HEK293T (cell line): ENCODE measurements around the gene BBS5.

Experiments
- ELF4 ChIP-seq: fragments of 450-650 bp; IDR thresholded peaks from 2 replicates; pipeline ENCODE4 v1.6.1; 2017; ENCODE audit warnings: antibody characterized with exemption
- FOXM1 ChIP-seq: fragments of 450-650 bp; IDR thresholded peaks from 2 replicates; pipeline ENCODE4 v1.6.1; 2017; ENCODE audit warnings: mild to moderate bottlenecking, borderline replicate concordance

DNA sequence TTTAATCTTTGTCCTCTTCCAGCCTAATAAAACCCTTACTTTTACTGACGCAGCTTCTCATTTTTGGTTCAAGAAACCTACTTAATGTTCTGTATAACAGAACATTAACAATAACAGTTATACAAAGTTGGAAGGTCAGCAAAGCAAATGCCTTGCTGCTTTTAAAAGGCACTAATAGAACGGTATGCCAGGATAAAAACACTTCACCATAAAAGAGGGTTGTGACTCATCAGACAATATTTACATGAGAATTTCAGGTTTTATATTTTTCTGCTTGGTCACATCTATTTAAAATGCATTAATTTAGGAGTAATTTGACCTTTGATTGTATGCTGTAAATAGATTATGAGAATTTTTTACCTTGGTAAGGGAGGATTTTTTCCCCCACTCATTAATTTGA is 33.2 kb downstream of the BBS5 start:
- no peak for TF ChIP-seq ELF4
- TF ChIP-seq FOXM1: no peak
